ENCODE data around the gene RHOT2.

Gene RHOT2

GRCh38 chr16:671353-672131 lies 3.6 kb downstream of the RHOT2 start:
- no peak for DNase-seq

- no peak for DNase-seq
Observed at GRCh38 chr16:672371-672770, 4.4 kb downstream of the RHOT2 start.

GRCh38 chr16:672851-673250 lies 4.9 kb downstream of the RHOT2 start:
- no peak for DNase-seq

GRCh38 chr16:673399-673991 lies 5.6 kb downstream of the RHOT2 start:
- DNase-seq, result no peak

- no peak for DNase-seq
Observed at GRCh38 chr16:674214-674881, 6.4 kb downstream of the RHOT2 start.

GRCh38 chr16:674968-675883 lies 7.3 kb downstream of the RHOT2 start, which contains the start of gene RHBDL1:
TSS of gene RHBDL1 (plus strand) at chr16:675671. CDS start at chr16:675791, 120 bp downstream.
- DNase-seq, result peak; percentile 15 to 58

GRCh38 chr16:675884-676564 lies 8.1 kb downstream of the RHOT2 start:
- DNase-seq, result no peak

GRCh38 chr16:676565-676902 lies 8.6 kb downstream of the RHOT2 start:
- DNase-seq, result no peak

- no peak for DNase-seq
Observed at GRCh38 chr16:676913-677312, 9.0 kb downstream of the RHOT2 start.

GRCh38 chr16:677316-678190 lies 9.6 kb downstream of the RHOT2 start:
- no peak for DNase-seq

GRCh38 chr16:678209-678857 lies 10.4 kb downstream of the RHOT2 start:
- no peak for DNase-seq

GRCh38 chr16:678858-679813 lies 11.2 kb downstream of the RHOT2 start:
- DNase-seq, result peak; percentile 43 to 63

- DNase-seq, result peak; percentile 84 to 95
Observed at GRCh38 chr16:679814-680624, 12.1 kb downstream of the RHOT2 start, which contains the start of gene STUB1. TSS of gene STUB1 (plus strand) at chr16:680410. CDS start at chr16:680526, 116 bp downstream.

- DNase-seq, result no peak
Observed at GRCh38 chr16:680625-680945, 12.7 kb downstream of the RHOT2 start.

GRCh38 chr16:680967-681745 lies 13.2 kb downstream of the RHOT2 start:
- peak; percentile 4 to 56 for DNase-seq

GRCh38 chr16:681746-682427 lies 14.0 kb downstream of the RHOT2 start:
- no peak for DNase-seq
